KG1 (cell line): ENCODE measurements around the gene MRTFA.
A peak's percentile ranks its signal among the peaks of the same experiment; 100 is the strongest.

Experiments used
- DNase-seq: peaks from one replicate; lab custom pipeline; 2025; lab: John Stamatoyannopoulos, UW

The MRTFA gene

DNA sequence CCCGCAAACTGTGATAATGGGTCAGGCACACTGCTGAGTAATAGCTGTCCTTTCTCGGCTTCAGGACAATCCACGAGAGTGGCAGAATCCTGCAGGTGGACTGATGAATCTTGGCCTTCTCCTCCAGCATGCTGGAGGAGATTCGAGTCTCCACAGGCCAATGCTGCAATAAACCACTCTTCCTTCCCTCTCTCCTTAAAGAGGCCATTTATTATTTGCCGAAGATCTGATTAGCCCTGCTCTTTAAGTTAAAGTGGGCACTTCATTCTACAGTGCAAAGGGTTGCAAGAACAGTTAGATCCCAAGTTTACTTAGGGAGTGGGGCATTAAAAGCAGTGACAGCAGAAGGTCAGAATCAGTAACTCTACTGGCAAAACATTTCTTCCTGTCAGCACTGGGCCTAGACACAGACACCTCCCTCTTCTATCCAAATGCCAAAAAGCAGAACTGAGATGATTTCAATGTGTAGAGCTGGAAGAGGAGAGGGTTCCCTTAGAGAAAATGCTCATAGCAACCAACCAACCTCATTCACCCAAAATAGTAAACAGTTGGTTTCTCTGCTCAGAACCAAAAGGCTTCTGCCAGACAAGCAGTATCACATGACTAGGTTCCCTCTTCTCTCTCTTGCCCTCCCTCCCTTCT lies 144.4 kb downstream of the MRTFA start:
- peak; percentile 70 for DNase-seq

DNA sequence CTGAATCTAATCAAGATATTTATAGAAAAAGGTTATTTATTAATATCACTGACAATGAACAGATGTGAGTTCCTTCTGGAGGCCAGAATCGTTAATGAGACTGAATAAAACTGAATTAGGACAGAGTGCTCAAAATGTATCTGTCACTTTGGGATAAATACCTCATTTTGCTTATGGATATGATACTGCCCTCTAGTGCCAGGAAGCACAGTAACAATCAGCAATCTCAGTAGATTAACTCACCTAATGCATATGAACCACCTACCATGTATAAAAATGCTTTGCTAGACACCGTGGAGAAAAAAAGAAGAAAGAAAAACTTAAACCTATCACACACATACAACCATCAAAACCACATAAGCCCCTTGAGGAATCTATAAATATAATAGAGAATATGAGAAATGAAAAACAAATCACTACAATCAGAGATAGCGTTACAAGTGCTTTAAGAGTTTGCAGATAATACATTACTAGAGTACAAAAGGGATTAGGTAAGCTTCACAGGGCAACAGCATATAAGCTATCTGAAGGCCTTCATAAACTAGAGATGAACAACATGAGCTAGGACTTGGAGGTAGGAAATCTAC lies 148.8 kb downstream of the MRTFA start:
- no peak for DNase-seq

DNA sequence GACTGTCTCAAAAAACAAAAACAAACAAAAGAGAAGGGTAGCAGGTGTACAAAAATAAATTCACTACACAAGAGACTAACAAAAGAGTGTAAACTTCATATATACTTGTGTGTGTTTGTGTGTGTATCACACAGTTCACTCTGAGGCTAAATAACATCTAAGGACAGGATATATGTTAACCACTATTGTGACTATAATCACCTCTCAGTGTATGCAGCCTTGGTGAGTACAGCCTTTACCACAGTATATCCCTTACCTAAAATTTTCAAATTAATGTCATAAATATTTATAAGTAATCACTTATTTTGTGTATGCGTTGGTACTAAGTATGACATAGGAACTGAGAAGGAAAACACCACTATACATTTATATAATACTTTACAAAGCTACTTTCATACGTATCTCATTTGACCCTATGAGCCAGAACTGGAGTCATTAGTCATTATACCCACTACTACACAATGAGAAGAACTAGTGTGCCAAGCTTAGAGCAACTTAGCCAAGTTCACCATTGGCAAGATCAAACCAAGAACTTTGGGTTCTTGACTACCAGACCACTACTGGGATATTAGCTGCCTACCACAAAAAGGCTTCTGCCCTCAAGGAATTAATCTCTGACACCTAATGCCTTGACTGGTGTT lies 149.4 kb downstream of the MRTFA start:
- no peak for DNase-seq

DNA sequence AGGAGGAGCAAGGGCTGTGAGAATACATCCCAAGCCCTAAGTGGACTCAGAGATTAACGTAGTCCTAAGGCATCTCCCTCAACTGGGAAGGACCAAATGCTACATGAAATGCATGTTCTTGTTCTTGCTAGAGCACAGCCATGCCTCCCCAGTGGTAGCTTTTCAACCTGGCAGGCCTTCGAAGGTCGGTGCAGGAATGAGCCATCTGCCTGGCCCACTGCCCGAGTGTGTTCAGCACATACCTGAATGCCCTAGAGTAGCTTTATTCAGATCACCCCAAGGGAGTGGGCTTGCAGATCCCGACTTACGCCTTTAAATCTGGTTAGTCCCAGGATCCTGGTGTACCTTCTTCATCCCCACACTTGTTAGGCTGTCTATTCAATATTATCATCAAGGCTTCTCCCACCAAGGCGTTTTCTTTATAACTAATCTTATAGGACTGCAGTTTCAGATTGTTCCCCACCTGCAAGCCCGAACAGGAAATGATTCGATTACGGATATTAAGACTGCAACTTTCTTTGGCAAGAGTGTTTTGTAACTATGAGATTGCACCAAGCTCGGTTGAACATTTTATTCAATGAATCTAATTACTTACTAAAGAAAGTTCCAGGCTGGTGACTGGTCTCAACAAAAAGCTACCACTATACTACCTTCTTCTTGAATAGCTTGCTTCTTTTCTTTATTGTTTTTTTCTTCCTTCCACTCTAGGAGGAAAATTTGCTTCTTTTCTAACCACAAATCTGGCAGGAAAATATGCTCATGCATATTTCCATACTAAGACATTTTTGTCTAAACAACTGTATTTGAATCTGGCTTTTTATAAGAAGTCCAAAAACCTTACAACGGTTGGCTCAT lies 150.5 kb downstream of the MRTFA start:
- no peak for DNase-seq

DNA sequence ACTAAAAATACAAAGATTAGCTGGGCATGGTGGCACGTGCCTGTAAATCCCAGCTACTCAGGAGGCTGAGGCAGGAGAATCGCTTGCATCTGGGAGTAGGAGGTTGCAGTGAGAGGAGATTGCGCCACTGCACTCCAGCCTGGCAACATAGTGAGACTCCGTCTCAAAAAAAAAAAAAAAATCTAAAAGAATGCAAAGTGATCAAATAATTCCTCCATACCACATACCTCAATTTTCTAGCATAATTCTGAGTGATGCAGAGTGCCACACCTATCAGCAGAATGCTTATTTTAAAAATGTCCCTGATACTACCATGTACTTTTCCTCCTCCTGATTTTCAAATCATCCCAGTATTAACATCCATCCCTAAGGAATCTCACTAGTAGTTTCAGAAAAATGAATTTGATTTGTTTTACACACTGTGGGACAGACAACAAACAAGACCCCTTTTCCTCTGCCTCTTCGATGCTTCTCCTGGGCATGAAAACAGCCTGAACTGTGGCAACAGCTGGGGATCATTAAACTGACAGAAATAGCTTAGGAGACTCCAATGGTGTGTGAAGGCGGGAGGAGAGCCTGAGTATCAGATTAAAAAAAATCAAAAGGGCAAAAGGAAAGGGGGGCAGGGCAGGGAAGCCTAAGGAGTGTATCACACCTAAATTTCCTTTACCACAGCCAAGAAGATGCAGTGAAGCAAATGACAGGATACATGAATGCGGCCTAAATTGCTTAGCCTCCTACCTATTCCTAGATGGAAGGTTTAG lies 151.4 kb downstream of the MRTFA start:
- no peak for DNase-seq

DNA sequence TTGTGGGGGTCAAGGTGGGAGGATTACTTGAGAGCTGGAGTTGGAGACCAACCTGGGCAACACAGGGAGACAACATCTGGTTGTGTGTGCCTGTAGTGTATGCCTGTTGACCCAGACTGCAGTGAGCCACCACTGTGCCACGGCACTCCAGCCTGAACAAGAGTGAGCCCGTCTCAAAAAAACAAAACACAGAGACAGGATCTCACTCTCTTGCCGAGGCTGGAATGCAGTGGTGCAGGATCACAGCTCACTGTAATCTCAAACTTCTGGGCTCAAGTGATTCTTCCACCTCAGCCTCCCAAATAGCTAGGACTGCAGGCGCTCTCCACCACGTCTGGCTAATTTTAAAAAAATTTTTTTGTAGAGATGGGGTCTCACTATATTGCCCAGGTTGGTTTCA lies 153.6 kb downstream of the MRTFA start:
- DNase-seq, result no peak

DNA sequence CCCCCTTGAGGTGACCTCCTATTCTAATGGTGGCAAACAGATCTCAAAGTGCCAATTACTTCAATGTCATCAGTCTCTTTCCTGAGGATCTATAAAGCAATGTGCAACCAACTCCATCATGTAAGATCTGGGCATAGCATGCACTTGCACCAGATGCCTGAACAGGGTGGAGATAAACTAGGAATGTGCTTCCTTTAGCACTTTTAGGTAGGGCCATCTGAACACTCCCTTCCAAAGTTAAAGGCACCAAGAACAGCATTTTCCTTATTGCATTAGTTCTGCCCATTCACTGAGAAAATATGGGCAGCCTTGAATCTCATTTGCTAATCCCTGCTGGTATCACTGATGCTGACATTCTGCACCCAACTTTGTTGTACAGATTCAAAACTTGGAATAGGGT lies 154.1 kb downstream of the MRTFA start:
- DNase-seq, result no peak

DNA sequence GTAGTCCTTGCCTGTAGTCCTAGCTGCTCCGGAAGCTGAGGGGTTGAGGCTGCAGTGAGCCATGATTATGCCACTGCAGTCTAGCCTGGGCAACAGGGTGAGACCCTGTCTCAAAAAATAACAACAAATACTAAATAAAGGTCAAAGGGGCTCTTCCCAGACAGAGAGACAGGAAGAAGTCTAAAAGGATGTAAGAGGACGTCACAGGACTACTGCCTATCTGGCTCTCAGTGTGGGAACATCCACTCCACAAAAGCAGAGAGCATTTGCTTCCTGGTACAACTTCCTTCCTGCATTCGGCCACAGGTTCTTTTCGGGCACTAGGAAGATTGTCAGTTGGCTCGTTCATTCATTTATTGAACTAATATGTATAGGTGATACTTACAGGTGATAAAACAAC lies 155.5 kb downstream of the MRTFA start:
- DNase-seq, result no peak

DNA sequence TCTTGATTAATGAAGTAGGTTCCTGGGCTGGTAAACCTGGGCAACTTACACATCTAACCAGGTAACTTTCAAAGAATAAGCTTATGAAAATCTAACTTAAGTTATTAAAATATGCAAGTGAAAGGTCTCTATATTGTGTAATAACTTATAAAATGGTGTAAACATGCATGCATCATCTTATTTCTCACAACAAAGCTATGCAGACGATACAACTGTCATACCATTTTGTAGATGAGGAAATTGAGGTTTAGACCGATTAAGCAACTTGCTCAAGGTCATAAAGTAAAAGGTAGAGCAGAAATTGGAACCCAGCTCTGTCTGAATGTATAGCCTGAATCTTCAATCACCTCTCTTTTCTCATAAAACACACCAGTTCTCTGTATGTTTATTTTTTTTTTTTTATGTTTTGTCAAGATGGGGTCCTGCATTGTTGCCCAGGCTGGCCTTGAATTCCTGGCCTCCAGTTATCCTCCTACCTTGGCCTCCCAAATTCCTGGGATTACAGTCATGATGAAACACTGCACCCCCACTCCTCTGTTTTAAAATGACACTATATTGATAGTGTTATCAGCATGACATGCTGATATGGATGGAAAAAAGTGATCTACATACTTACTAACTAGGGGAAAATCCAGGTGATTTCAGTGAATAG lies 156.5 kb downstream of the MRTFA start:
- no peak for DNase-seq

DNA sequence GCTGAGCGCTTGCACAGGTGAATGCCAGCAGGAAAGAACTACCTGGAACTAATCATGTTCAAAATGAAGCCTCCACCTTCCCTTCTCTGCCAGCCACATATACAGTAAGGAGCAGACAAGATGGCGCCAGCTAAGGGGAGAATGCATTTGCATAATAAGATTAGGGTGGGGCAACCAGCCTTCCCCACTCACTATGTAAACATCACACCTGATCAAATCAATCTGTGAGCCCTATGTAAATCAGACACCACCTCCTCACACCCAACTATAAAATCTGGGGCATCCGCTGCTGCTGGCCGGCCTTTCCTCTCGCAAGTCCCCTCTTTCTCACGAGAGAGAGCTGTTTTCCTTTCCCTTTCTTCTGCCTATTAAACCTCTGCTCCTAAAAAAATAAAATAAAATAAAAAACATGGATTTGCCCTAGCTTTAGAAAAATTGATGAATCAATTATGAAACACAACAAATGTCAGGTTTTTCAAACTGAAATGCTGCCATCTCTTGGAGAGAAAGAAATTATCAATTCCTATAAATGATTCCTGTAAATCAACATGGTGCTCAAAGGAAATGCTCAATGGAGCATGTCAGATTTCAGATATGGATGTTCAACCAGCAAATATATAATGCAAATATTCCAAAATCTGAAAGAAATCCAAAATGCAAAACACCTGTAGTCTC lies 157.3 kb downstream of the MRTFA start:
- no peak for DNase-seq

DNA sequence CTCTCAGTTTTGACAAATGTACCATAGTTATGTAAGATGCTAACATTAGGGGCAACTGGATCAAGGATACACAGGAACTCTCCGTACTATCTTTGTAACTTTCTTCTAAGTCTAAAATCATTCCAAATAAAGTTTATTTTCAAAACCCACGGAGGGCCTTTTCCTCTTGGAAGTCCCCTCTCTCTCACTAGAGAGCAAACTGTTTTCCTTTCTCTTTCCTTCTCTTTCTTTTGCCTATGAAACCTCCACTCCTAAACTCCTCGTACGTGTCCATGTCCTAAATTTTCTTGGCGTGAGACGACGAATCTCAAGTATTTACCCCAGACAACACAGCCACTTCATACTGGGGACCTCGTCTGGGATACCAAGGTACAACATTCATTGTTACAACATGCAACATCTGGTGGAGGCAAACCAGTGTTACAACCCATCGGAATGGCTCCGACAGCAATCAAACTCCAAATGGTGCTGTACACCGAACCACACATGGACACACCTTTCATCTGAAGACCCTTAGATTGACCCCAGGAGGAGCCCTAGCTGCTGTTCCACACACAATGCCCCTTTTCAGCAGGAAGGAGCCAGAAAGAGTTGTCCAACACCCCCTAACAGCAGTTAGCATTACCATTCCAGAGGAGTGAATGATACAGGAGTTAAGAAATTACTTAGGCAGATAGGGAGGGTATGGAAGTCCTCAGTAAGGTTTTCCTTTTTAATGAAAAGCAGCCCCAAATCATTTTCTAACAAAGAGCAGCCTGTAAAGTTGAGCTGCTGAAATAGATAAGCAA lies 158.0 kb downstream of the MRTFA start:
- no peak for DNase-seq

DNA sequence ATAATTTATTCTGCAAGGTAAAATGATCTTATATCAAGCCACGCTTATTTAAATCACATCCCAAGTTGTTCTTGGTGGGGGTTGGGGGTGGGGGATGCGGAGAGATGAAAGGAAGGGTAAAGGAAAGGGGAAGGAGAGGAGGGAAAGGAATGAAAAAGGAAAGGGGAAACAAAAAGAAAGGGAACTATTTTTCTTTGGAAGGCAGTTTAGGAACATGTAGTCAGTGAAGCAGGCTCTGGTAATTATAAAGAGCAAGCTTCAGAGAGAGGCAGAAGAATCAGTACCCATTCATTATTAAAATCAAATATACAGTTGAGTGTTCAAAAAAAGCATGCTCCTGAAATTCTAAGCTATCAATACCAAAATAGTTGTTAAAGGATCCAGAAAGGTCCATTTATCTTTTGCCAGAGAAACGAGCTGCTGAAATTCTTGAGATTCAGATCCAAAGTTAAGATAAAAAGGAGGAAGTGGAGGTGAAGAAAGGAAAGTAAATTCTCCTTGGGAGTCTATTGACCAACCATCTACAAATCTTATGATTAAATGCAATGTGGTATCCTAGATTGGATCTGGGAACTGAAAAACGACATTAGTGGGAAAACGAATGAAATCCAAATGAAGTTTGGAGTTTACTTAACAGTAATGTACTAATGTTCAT lies 158.7 kb downstream of the MRTFA start:
- no peak for DNase-seq

DNA sequence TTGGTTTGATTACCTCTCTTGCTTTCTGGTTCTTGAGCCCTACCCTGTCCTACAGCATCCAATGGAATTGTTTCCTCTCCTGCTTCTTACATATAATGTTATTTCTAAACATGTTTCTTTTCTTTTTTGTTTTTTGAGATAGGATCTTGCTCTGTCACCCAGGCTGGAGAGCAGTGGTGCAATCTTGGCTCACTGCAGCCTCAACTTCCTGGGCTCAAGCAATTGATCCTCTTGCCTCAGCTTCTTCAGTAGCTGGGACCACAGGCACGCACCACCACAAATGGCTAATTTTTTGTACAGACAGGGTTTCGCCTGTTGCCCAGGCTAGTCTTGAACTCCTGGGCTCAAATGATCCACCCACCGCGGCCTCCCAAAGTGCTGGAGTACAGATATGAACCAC lies 160.2 kb downstream of the MRTFA start:
- DNase-seq, result no peak

DNA sequence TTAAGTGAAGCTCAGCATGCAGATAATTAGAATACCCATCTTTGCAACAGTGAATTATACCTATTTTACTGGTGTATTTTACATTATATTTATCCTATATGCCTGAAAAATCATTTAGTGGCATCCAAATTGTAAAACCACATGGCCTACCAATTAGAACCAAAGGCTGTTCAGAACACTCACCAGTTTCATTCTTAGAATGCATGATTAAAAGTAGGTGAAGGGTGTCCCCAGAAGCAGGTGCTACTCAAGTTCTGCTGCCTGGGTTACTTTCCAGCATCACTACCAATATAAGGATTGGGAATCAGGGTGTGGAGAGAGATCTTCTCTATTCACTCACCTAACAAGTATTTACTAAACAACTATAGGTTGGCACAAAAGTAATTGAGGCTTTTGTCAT lies 162.8 kb downstream of the MRTFA start:
- DNase-seq, result no peak

DNA sequence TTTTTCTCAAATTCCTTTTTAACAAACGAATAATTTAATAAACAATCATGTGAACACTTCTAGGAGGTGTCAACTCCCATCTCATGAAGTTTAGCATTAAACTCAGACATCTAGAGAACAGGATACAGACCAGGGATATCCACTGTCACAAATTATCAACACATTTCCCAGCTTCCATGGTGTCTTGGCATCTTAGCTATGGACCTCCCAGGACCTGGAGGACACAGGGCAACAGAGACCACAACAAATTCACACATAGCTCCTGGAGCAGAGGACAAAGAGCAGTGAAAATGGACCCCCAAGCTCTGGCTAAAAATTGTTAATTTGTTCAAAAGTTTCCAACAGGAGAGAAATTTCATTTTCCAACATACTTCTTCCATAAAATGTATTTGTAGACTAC lies 163.9 kb downstream of the MRTFA start:
- DNase-seq, result no peak

DNA sequence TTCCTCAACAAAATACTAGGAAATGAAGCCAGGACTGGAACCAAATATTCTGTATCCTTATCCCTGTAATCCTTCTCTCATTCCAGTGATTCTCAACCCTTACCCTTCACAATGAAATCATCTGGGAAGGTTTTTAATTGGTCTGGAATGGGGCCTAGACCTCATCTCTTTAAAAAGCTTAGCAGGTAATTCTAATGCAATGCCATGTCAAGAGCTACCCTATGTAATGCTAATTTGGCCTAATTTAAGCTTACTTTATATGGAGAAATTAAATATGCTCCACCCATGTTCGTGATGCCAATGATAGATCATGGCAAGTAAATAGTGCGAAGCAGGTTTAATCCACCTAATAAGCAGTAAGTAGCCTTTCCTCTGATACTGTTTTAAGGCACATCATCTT lies 164.5 kb downstream of the MRTFA start:
- no peak for DNase-seq

DNA sequence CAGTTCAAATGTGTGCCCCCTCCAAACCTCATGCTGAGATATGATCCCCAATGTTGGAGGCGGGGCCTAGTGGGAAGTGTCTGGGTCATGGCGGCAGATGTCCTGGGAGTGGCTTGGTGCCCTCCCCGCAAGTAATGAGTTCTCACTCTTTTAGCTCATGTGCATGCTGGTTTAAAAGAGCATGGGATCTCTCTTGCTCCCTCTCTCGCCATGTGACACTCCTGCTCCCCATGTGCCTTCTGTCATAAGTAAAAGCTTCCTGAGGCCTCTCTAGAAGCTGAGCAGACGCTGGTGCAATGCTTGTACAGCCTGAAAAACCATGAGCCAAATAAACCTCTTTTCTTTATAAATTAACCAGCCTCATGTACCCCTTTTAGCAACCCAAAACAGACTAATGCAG lies 167.3 kb downstream of the MRTFA start:
- DNase-seq, result no peak

DNA sequence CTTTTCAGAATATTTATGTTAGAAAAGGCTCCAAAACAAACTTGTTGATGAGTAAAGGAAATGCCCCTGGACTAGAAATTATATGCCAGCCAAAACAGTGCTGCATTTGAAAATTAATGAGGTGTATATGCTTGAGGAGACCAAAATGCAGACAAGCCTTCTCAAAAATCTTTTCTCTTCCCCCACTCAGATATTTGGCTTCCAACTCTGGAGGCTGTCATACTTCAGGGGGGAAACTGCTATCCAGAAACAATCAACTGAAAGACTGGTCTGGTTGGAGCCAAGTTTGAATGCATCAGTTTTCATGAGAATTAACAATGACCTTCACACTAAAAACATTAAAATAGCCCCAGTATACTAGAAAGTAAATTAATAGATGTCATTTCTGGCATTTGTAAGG lies 167.9 kb downstream of the MRTFA start:
- no peak for DNase-seq

DNA sequence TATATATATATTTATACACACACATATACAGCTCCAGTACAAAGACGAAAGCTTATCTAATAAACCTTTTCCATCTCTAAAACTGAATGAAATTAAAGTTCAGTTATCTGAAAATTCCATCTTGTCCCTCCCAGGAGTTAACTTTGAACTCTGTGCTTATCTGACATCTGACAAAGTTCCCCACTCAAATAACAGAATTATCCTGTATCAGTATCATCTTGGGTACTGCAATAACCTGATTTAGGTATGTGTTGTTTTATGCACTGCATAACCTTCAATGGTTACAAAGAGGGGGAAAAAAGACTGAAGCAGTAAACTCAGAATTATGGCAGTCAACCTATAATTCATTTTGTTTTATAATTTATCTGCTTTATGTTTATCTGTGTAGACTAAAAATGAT lies 169.5 kb downstream of the MRTFA start:
- DNase-seq, result no peak

DNA sequence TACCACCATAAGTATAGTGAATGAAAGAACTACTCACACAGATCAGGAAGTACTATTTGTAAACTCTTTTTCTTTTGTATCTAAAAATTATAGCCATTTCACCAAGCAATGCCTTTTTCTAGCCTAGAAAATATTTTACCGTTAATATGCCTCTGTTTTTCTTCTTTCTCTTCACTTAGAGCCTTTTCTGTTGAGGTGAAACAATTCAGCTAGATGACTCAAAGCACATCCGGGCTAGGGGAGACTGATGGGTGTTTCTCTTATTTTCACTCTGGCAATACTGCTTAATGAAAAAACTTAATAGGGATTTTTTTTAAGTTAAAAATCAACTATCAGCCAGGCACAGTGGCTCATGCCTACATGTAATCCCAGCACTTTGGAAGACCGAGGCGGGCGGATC lies 172.8 kb downstream of the MRTFA start:
- peak; percentile 78 for DNase-seq
